H1 (cell line): Measurements from ENCODE around the gene TP53RK.

ENCODE experiments used
- CHD2 ChIP-seq: IDR thresholded peaks from 2 replicates; pipeline ENCODE4 v1.6.1; 2012; ENCODE audit warnings: low read length, improper control_type of control experiment
- CREB1 ChIP-seq: IDR thresholded peaks from 2 replicates; pipeline ENCODE4 v1.6.1; 2012; ENCODE audit warnings: inconsistent platforms
- CTCF ChIP-seq, 3 experiments: IDR thresholded peaks; 1 replicate in 2 of 3; 2 replicates in 1 of 3; pipeline versions ENCODE4 v1.5.1 to v1.6.1; 2011; ENCODE audit warnings: low read length in 3 of 3, mild to moderate bottlenecking in 3 of 3, inconsistent platforms in 2 of 3, low read depth in 1 of 3, moderate library complexity in 1 of 3; ENCODE audit not compliant: insufficient read depth in 1 of 3; ENCODE audit errors: control extremely low read depth in 1 of 3
- EP300 ChIP-seq, 2 experiments: IDR thresholded peaks; 1 replicate in 1 of 2; 2 replicates in 1 of 2; pipeline ENCODE4 v1.6.1; 2011 to 2012; ENCODE audit warnings: low read depth in 2 of 2, low read length in 2 of 2, mild to moderate bottlenecking in 2 of 2, borderline replicate concordance in 1 of 2, inconsistent platforms in 1 of 2, moderate library complexity in 1 of 2
- EZH2 ChIP-seq: fragments of 200-600 bp; sonication (generic); IDR thresholded peaks from 2 replicates; pipeline ENCODE4 v1.7.1; 2012; ENCODE audit warnings: low read depth, mild to moderate bottlenecking, moderate library complexity, low read length, inconsistent platforms; ENCODE audit not compliant: severe bottlenecking
- GABPA ChIP-seq: IDR thresholded peaks from 2 replicates; pipeline ENCODE4 v1.6.1; 2011; ENCODE audit warnings: mild to moderate bottlenecking, low read length, moderate library complexity, borderline replicate concordance; ENCODE audit not compliant: insufficient read depth
- KDM1A ChIP-seq: fragments of 200-600, 300-600 bp; sonication (generic); IDR thresholded peaks from 2 replicates; pipeline ENCODE4 v1.7.1; 2016; ENCODE audit warnings: mild to moderate bottlenecking, low read length, borderline replicate concordance
- KDM4A ChIP-seq: IDR thresholded peaks from one replicate; pipeline ENCODE4 v1.7.1; 2012; ENCODE audit warnings: low read depth, mild to moderate bottlenecking, moderate library complexity, low read length, inconsistent platforms; ENCODE audit not compliant: severe bottlenecking
- POLR2A ChIP-seq, 2 experiments: IDR thresholded peaks; 1 replicate in 1 of 2; 2 replicates in 1 of 2; pipeline ENCODE4 v1.6.1; 2011; ENCODE audit warnings: low read depth in 2 of 2, low read length in 2 of 2, mild to moderate bottlenecking in 2 of 2; ENCODE audit errors: control extremely low read depth in 1 of 2
- POLR2AphosphoS5 ChIP-seq: IDR thresholded peaks from 2 replicates; pipeline ENCODE4 v1.6.1; 2011; ENCODE audit warnings: low read depth, low read length
- RAD21 ChIP-seq, 2 experiments: IDR thresholded peaks in 1 of 2; conservative IDR thresholded peaks in 1 of 2; 2 replicates each; pipeline ENCODE4 v1.6.1; 2011; ENCODE audit warnings: low read depth in 2 of 2, low read length in 2 of 2, improper control_type of control experiment in 1 of 2, inconsistent platforms in 1 of 2, mild to moderate bottlenecking in 1 of 2, moderate library complexity in 1 of 2
- TF ChIP-seq, protein P1 (sequence below): IDR thresholded peaks from 2 replicates; pipeline ENCODE4 v1.6.1; 2012; ENCODE audit warnings: low read length, inconsistent platforms

- TF ChIP-seq KDM4A (no peak), CREB1 (no peak), CTCF (IDR thresholded peaks at IDR 0.05; ENCODE audit: control extremely low read depth in 1 of 3, insufficient read depth in 1 of 3, low read depth in 1 of 3, low read length in 3 of 3) (no peak), POLR2AphosphoS5 (no peak), CHD2 (no peak), POLR2A (IDR thresholded peaks at IDR 0.05; ENCODE audit: control extremely low read depth in 1 of 2, low read depth in 2 of 2, low read length in 2 of 2) (no peak), EZH2 (no peak), RAD21 (IDR thresholded peaks at IDR 0.05 in 1 of 2, conservative IDR thresholded peaks at IDR 0.05 in 1 of 2; ENCODE audit: low read depth in 2 of 2, low read length in 2 of 2) (no peak), GABPA (no peak), KDM1A (no peak), EP300 (IDR thresholded peaks at IDR 0.05; ENCODE audit: borderline replicate concordance in 1 of 2, low read depth in 2 of 2, low read length in 2 of 2) (no peak)
- TF ChIP-seq, protein P1, sequence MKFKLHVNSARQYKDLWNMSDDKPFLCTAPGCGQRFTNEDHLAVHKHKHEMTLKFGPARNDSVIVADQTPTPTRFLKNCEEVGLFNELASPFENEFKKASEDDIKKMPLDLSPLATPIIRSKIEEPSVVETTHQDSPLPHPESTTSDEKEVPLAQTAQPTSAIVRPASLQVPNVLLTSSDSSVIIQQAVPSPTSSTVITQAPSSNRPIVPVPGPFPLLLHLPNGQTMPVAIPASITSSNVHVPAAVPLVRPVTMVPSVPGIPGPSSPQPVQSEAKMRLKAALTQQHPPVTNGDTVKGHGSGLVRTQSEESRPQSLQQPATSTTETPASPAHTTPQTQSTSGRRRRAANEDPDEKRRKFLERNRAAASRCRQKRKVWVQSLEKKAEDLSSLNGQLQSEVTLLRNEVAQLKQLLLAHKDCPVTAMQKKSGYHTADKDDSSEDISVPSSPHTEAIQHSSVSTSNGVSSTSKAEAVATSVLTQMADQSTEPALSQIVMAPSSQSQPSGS, result no peak
These were observed 7.6 kb upstream of the TP53RK start for GRCh38 chr20:46696791-46697279.
